ENCODE results near the gene MARCO. TPM values are rescaled to one million over a fixed set of nuclear protein-coding genes. Genes with fewer than 3 reads are reported as not detected.

MARCO gene
- total and polyA plus RNA-seq, 2 of the 8 experiments (the other 6 are each of a cell fraction or from before 2014, with no cell fraction given): not detected

DNA sequence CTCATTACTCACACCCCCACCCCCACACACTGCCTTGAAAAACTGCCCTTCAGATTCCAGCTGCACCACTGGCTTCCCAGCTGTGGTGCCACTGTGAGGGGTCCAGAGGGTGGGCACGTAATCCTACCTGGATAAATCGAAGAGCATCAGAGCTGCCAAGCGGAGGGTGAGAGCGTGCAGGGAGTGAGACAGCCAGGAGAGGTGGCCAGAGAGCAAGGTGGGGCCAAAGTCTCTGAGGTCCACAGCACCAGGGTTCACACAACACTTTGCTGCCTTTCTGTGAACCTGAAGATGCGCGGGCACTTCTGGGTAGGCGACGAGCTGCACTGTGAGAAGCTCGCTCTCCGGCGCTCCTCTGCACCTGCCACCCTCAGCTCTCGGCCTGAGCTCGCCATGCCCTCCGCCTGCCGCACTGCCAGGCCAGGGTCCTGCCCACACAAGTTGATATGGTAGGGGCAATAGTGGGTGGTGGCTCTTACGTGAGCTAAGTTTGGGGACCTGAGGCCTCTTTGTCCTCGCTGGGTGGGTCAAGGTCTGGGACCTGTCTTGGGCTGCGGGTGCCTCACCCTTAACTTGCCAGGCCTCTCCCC, 83.9 kb downstream of the MARCO start (continued):
- TF ChIP-seq, protein P1, sequence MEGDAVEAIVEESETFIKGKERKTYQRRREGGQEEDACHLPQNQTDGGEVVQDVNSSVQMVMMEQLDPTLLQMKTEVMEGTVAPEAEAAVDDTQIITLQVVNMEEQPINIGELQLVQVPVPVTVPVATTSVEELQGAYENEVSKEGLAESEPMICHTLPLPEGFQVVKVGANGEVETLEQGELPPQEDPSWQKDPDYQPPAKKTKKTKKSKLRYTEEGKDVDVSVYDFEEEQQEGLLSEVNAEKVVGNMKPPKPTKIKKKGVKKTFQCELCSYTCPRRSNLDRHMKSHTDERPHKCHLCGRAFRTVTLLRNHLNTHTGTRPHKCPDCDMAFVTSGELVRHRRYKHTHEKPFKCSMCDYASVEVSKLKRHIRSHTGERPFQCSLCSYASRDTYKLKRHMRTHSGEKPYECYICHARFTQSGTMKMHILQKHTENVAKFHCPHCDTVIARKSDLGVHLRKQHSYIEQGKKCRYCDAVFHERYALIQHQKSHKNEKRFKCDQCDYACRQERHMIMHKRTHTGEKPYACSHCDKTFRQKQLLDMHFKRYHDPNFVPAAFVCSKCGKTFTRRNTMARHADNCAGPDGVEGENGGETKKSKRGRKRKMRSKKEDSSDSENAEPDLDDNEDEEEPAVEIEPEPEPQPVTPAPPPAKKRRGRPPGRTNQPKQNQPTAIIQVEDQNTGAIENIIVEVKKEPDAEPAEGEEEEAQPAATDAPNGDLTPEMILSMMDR (IDR thresholded peaks at IDR 0.05; ENCODE audit: control extremely low read depth in 1 of 3, insufficient read depth in 1 of 3, low read depth in 1 of 3, low read length in 3 of 3): peak; percentile 44 to 58 (median 57)

Measured in H1 (cell line).